Fibroblast of lung (primary cell): ENCODE results near the gene HAUS8. TPM values are rescaled to one million over a fixed set of nuclear protein-coding genes. Genes with fewer than 3 reads are reported as not detected.

Source experiments
- DNase-seq, 2 donors: peaks; one replicate each; pipeline versions ENCODE4 v3.0.0 to v3.0.0-alpha.2; 2010; ENCODE audit warnings: low read depth in 2 of 2
- H2AFZ ChIP-seq: 2 replicates; pipeline ENCODE4 v1.5.1; 2012; ENCODE audit warnings: low read length, control low read depth, inconsistent platforms
- H3K27ac ChIP-seq: 2 replicates; pipeline ENCODE4 v1.5.1; 2011; ENCODE audit warnings: low read length, control low read depth; ENCODE audit not compliant: insufficient read depth
- H3K27me3 ChIP-seq: 2 replicates; pipeline ENCODE4 v1.5.1; 2011; ENCODE audit warnings: mild to moderate bottlenecking, low read length; ENCODE audit not compliant: control insufficient read depth, insufficient read depth
- H3K36me3 ChIP-seq: 2 replicates; pipeline ENCODE4 v1.5.1; 2011; ENCODE audit warnings: low read length; ENCODE audit not compliant: control insufficient read depth, insufficient read depth
- H3K4me1 ChIP-seq: 2 replicates; pipeline ENCODE4 v1.5.1; 2011; ENCODE audit warnings: low read length; ENCODE audit not compliant: control insufficient read depth, insufficient read depth; ENCODE audit errors: extremely low read depth
- H3K4me2 ChIP-seq: 2 replicates; pipeline ENCODE4 v1.5.1; 2011; ENCODE audit warnings: low read length, control low read depth; ENCODE audit not compliant: insufficient read depth; ENCODE audit errors: extremely low read depth
- H3K4me3 ChIP-seq, 4 experiments: fragments of 200-600 bp in 1 of 4; sonication (generic) in 1 of 4; replicated peaks in 1 of 4; 2 replicates each; pipeline ENCODE4 v1.5.1; 2011 to 2016; ENCODE audit warnings: low read length in 4 of 4, low read depth in 3 of 4, mild to moderate bottlenecking in 3 of 4, control low read depth in 2 of 4, inconsistent platforms in 1 of 4, mixed read lengths in 1 of 4; ENCODE audit not compliant: insufficient read depth in 1 of 4; ENCODE audit errors: control extremely low read depth in 1 of 4
- H3K79me2 ChIP-seq: 2 replicates; pipeline ENCODE4 v1.5.1; 2012; ENCODE audit warnings: mild to moderate bottlenecking, low read length, inconsistent platforms; ENCODE audit not compliant: control insufficient read depth, insufficient read depth
- H3K9ac ChIP-seq: 2 replicates; pipeline ENCODE4 v1.5.1; 2011; ENCODE audit warnings: mild to moderate bottlenecking, low read length, control low read depth; ENCODE audit not compliant: insufficient read depth
- H3K9me3 ChIP-seq: 2 replicates; pipeline ENCODE4 v1.5.1; 2012; ENCODE audit warnings: low read depth, low read length; ENCODE audit not compliant: control insufficient read depth, insufficient read depth
- H4K20me1 ChIP-seq: 2 replicates; pipeline ENCODE4 v1.5.1; 2011; ENCODE audit warnings: low read length; ENCODE audit not compliant: control insufficient read depth, insufficient read depth; ENCODE audit errors: extremely low read depth
- CTCF ChIP-seq, 2 donors: IDR thresholded peaks in 1 of 2; conservative IDR thresholded peaks in 1 of 2; 1 replicate in 1 of 2; 2 replicates in 1 of 2; pipeline ENCODE4 v1.5.1; 2011 to 2012; ENCODE audit warnings: low read length in 2 of 2, control low read depth in 1 of 2, inconsistent platforms in 1 of 2, low read depth in 1 of 2, mild to moderate bottlenecking in 1 of 2
- EZH2 ChIP-seq: IDR thresholded peaks from 2 replicates; pipeline ENCODE4 v1.5.1; 2012; ENCODE audit warnings: low read length, control low read depth, mild to moderate bottlenecking; ENCODE audit errors: missing control alignments
- polyA plus RNA-seq, 2 donors: library from polyadenylated mRNA; depleted of rRNA in 1 of 2; stranded (reverse) in 1 of 2; unstranded in 1 of 2; fragments of >200 nt; gene quantifications; 2 replicates each; pipeline ENCODE4 v1.2.1, GENCODE V29; 2011 to 2012; ENCODE audit warnings: missing spikeins in 1 of 2
- total RNA-seq: library from RNA; depleted of rRNA; stranded (reverse); fragments of >200 nt; gene quantifications from 2 replicates; pipeline ENCODE4 v1.2.1, GENCODE V29; 2014

Gene HAUS8
- total and polyA plus RNA-seq, 2 donors (not counting 1 experiment from before 2014, with no cell fraction given), result 2.0 to 6.7 TPM

GRCh38 chr19:17081672-17082630 lies 6.7 kb upstream of the HAUS8 start:
- Histone ChIP-seq H2AFZ (no peak overlapping the region), H4K20me1 (no peaks in the 10 kb centered on the region), H3K4me3 (no peak overlapping the region), H3K4me1 (peaks cover 26% of the 10 kb centered on the region), H3K9me3 (no peaks in the 10 kb centered on the region), H3K27ac (peak overlapping the region; percentile 53), H3K9ac (no peak overlapping the region), H3K27me3 (no peaks in the 10 kb centered on the region), H3K79me2 (peaks cover 93% of the 10 kb centered on the region), H3K36me3 (no peaks in the 10 kb centered on the region), H3K4me2 (no peak overlapping the region)
- no peak for DNase-seq
- TF ChIP-seq EZH2, result no peak
- no peak for TF ChIP-seq CTCF (conservative IDR thresholded peaks at IDR 0.05 in 1 of 2, IDR thresholded peaks at IDR 0.05 in 1 of 2; ENCODE audit: low read depth in 1 of 2, low read length in 2 of 2)

DNA sequence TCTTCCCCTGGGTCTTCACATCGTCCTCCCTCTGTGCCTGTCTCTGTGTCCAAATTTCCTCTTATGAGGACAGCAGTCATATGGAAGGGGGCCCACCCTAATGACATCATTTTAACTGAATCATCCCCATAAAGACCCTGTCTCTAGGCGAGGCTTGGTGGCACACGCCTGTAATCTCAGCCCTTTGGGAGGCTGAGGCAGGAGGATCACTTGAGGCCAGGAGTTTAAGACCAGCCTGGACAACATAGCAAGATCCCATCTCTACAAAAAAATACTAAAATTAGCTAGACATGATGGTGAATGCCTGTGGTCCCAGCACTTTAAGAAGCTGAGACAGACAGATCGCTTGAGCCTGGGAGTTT lies 5.2 kb upstream of the HAUS8 start:
- H3K9ac ChIP-seq, result peak overlapping the region; percentile 36
- H3K4me1 ChIP-seq, result peaks cover 26% of the 10 kb centered on the region
- H3K9me3 ChIP-seq, result no peaks in the 10 kb centered on the region
- no peak for DNase-seq
- H3K4me2 ChIP-seq, result peak overlapping the region; percentile 67
- H3K27ac ChIP-seq, result peak overlapping the region; percentile 99
- H3K36me3 ChIP-seq, result no peaks in the 10 kb centered on the region
- H4K20me1 ChIP-seq, result no peaks in the 10 kb centered on the region
- TF ChIP-seq EZH2 (no peak), CTCF (conservative IDR thresholded peaks at IDR 0.05 in 1 of 2, IDR thresholded peaks at IDR 0.05 in 1 of 2; ENCODE audit: low read depth in 1 of 2, low read length in 2 of 2) (no peak)
- no peak overlapping the region for H2AFZ ChIP-seq
- no peaks in the 10 kb centered on the region for H3K27me3 ChIP-seq
- peak overlapping the region in 2 of 4 experiments; percentile 65 to 67 for H3K4me3 ChIP-seq
- H3K79me2 ChIP-seq, result peaks cover 91% of the 10 kb centered on the region

DNA sequence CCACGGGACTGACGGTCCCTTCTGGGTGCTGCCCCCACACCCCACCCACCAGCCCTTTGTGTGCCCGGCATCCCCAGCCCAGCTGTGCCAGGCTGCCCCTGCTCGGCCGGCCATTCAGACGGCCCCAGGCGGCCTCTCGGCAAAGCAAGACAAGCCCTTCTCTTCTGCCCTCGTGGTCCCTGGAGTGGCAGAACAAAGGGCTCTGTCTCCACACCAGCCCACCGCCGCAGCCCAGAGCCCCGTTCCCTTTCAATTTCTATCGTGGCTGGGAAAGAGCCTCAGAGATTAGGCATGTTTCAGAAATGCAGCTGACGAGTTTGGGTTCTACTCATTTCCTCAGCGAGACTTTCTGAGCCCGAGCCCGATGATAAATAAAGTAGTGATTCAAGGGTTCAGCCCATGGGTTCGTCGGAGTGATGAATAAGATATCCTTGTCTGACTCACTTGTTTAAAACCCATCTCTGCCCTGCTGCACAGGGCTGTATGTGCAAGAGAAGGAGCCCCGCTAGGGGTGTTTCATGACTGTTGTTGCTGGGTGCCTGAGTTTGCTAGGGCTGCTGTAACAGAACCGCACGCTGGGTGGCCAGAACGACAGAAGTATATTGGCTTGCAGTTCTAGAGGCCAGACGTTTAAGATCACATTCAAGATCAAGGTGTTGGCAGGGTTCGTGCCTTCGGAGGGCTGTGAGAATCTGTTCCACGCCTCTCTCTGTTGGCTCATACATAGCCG lies 4.6 kb upstream of the HAUS8 start:
- Histone ChIP-seq H3K4me2 (peak overlapping the region; percentile 89), H3K27me3 (no peaks in the 10 kb centered on the region), H3K79me2 (peaks cover 89% of the 10 kb centered on the region), H2AFZ (no peak overlapping the region), H3K4me1 (peaks cover 26% of the 10 kb centered on the region), H3K4me3 (peak overlapping the region; percentile 57 to 83 (median 66)), H3K36me3 (no peaks in the 10 kb centered on the region), H3K9ac (peak overlapping the region; percentile 96), H4K20me1 (no peaks in the 10 kb centered on the region), H3K9me3 (no peaks in the 10 kb centered on the region), H3K27ac (peak overlapping the region; percentile 99)
- peak; percentile 99 for DNase-seq
- TF ChIP-seq CTCF (conservative IDR thresholded peaks at IDR 0.05 in 1 of 2, IDR thresholded peaks at IDR 0.05 in 1 of 2; ENCODE audit: low read depth in 1 of 2, low read length in 2 of 2) (peak; percentile 68 to 81), EZH2 (no peak)
